UCSD-AML1 (cell line): Measurements from ENCODE around the gene BANP.
A peak's percentile ranks its signal among the peaks of the same experiment; 100 is the strongest.
"Not testable (repeated sequence)": the region's sequence is repeated elsewhere in the genome, so short reads cannot be mapped to it uniquely, and the experiment has no call there.

ENCODE experiments used
- DNase-seq: peaks from one replicate; lab custom pipeline; 2025; ENCODE audit not compliant: unreplicated experiment; lab: John Stamatoyannopoulos, UW

Gene BANP

GRCh38 chr16:87992142-87992541, 40.9 kb downstream of the BANP start:
- not testable (repeated sequence) for DNase-seq

- DNase-seq = no peak
Measured at GRCh38 chr16:87993901-87994300, 42.7 kb downstream of the BANP start.

GRCh38 chr16:87995644-87996043, 44.4 kb downstream of the BANP start:
- DNase-seq = no peak

GRCh38 chr16:87996962-87997880, 46.0 kb downstream of the BANP start:
- DNase-seq = no peak

GRCh38 chr16:87998184-87998793, 47.1 kb downstream of the BANP start:
- DNase-seq = not testable (repeated sequence)

GRCh38 chr16:87998992-87999391, 47.8 kb downstream of the BANP start:
- DNase-seq = not testable (repeated sequence)

- no peak for DNase-seq
Measured at GRCh38 chr16:88002211-88002610, 51.0 kb downstream of the BANP start.

GRCh38 chr16:88002749-88003148, 51.5 kb downstream of the BANP start:
- DNase-seq = no peak

GRCh38 chr16:88003316-88003715, 52.1 kb downstream of the BANP start:
- no peak for DNase-seq

- no peak for DNase-seq
Measured at GRCh38 chr16:88003736-88004135, 52.5 kb downstream of the BANP start.

- no peak for DNase-seq
Measured at GRCh38 chr16:88004391-88004790, 53.2 kb downstream of the BANP start.

GRCh38 chr16:88005181-88005581, 53.9 kb downstream of the BANP start:
- DNase-seq = peak; percentile 40

- no peak for DNase-seq
Measured at GRCh38 chr16:88005968-88006367, 54.7 kb downstream of the BANP start.

- no peak for DNase-seq
Measured at GRCh38 chr16:88007321-88007731, 56.1 kb downstream of the BANP start.

GRCh38 chr16:88008840-88009239, 57.6 kb downstream of the BANP start:
- no peak for DNase-seq

GRCh38 chr16:88009563-88010342, 58.5 kb downstream of the BANP start:
- no peak for DNase-seq

- DNase-seq = no peak
Measured at GRCh38 chr16:88010343-88010967, 59.2 kb downstream of the BANP start.

GRCh38 chr16:88010968-88011483, 59.8 kb downstream of the BANP start:
- DNase-seq = peak; percentile 87

GRCh38 chr16:88012360-88012759, 61.1 kb downstream of the BANP start:
- DNase-seq = no peak

- DNase-seq = no peak
Measured at GRCh38 chr16:88013091-88013609, 61.9 kb downstream of the BANP start.
